Upper lobe of left lung (tissue), 4 donors: ENCODE measurements around the gene EXD3.

Experiments used
- CTCF ChIP-seq, 6 experiments: fragments of 450-650 bp in 4 of 6; fragments of 200-600 bp in 2 of 6; sonication (generic) in 2 of 6; IDR thresholded peaks; one replicate each; pipeline ENCODE4 v1.5.1; 2016 to 2019; ENCODE audit warnings: antibody characterized with exemption in 6 of 6
- POLR2A ChIP-seq, 4 donors: fragments of 450-650 bp; IDR thresholded peaks; one replicate each; pipeline ENCODE4 v1.5.1; 2016 to 2017; ENCODE audit warnings: antibody characterized with exemption in 4 of 4, mild to moderate bottlenecking in 2 of 4

- TF ChIP-seq CTCF (IDR thresholded peaks at IDR 0.05) (no peak), POLR2A (IDR thresholded peaks at IDR 0.05) (no peak)
These were observed 20.2 kb downstream of the EXD3 start for GRCh38 chr9:137402746-137403145.
